ENCODE results near the gene PLPPR2. TPM values are rescaled to one million over a fixed set of nuclear protein-coding genes. Genes with fewer than 3 reads are reported as not detected.
"Not testable (repeated sequence)": the region's sequence is repeated elsewhere in the genome, so short reads cannot be mapped to it uniquely, and the experiment has no call there.

The PLPPR2 gene
- total and polyA plus RNA-seq, 2 experiments from 2014 or later, result 25.9 to 41.7 TPM

DNA sequence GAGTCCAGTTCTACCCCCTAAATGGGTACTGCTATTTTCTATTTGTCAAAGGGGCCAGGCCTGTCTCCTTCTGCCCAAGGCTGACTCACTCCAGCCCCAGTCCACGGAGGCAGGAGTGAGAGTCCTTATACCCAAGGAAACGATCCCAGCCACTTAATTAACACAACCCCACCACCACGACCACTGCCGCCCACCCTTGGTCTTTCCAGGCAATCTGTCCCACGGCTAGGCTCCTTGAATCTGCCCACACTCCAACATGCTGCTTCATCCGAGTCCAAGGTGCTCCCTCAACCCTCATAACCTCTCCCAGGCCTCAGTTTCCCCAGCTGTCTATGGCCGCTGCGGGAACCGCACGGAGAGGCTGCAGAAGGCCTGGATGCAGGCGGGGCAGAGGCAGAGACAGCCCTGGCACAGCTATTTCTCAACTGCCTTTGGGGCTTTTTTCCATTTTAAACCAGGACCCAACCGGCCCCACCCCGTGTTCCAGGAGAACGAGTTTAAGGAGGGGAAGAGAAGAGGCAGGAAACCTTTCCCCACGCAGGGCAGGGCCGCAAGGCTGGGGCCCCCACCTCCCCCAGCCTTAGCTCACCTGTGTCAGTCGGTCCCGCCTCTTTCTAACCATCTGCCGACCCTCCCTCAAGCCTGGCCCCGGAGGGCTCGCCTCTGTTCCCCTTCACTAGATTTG is 16.5 kb upstream of the PLPPR2 start:
- H3K79me2 ChIP-seq, result peaks cover 46% of the 10 kb centered on the region
- WGBS (ENCODE audit: low lambda C conversion rate, missing lambda C conversion rate), result 24% methylated on average over 21 of the region's 21 CpGs
- no peaks in the 10 kb centered on the region for H3K36me3 ChIP-seq (replicated peaks; ENCODE audit: insufficient read depth, low read depth)
- peak overlapping the region; percentile 83 for H3K27ac ChIP-seq
- TF ChIP-seq EZH2 (IDR thresholded peaks at IDR 0.05; ENCODE audit: borderline replicate concordance) (no peak), EZH2phosphoT487 (IDR thresholded peaks at IDR 0.05; ENCODE audit: low read depth, severe bottlenecking, unreplicated experiment) (no peak)
- TF ChIP-seq, protein P1, sequence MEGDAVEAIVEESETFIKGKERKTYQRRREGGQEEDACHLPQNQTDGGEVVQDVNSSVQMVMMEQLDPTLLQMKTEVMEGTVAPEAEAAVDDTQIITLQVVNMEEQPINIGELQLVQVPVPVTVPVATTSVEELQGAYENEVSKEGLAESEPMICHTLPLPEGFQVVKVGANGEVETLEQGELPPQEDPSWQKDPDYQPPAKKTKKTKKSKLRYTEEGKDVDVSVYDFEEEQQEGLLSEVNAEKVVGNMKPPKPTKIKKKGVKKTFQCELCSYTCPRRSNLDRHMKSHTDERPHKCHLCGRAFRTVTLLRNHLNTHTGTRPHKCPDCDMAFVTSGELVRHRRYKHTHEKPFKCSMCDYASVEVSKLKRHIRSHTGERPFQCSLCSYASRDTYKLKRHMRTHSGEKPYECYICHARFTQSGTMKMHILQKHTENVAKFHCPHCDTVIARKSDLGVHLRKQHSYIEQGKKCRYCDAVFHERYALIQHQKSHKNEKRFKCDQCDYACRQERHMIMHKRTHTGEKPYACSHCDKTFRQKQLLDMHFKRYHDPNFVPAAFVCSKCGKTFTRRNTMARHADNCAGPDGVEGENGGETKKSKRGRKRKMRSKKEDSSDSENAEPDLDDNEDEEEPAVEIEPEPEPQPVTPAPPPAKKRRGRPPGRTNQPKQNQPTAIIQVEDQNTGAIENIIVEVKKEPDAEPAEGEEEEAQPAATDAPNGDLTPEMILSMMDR (IDR thresholded peaks at IDR 0.05; ENCODE audit: poor library complexity), result no peak
- H3K27me3 ChIP-seq, result no peaks in the 10 kb centered on the region
- H2AFZ ChIP-seq, result peak overlapping the region; percentile 58
- H3K4me3 ChIP-seq, result peak overlapping the region; percentile 93
- peaks cover 4% of the 10 kb centered on the region for H4K20me1 ChIP-seq (ENCODE audit: insufficient read depth, poor library complexity, severe bottlenecking)
- no peaks in the 10 kb centered on the region for H3K9me2 ChIP-seq (replicated peaks; ENCODE audit: insufficient read depth)
- H3K9me3 ChIP-seq (ENCODE audit: low read depth), result no peaks in the 10 kb centered on the region
- H3K4me1 ChIP-seq (ENCODE audit: insufficient read depth), result peaks cover 5% of the 10 kb centered on the region
- DNase-seq (ENCODE audit: low spot score), result peak; percentile 40
- H3K4me2 ChIP-seq, result peak overlapping the region; percentile 89

DNA sequence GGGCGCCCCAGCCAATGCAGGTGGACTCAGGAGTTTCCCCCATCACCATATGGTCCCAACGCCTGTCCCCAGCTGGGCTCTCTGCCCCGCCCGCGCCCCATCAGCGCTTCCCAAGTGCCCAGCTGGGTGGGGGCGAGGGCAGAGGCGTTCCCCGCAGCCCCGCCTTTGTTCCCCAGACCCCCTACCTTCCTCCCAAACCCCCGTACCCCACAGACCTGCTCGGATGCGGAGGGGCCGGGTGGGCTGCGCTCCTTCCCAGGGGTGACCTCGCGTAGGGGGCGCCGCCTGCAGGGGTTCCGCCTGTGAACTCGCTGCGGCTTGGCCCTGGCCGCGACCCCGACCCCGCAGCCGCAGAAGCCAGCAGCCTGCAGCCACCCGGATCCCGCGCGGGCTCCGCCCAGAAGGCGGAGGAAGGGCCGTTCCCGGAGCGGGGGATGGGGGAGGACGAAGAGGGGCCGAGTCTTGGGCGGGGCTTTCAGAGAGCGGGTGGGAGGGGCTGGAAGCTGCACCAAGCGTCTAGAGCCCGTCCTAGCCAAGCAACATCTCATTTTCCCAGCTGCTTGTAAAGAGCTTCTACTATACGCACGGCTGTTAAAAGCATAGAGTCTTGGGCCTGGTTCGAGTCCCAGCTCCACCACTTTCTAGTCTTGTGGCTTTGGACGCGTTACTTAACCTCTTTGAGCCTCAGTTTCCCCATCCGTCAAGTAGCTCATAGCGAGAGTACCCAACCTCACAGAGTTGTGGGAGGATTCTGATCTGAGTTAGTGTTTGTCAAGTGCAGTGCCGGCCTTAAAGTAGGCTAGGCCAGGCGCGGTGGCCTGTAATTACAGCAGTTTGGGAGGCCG is 15.8 kb upstream of the PLPPR2 start, which contains the start of gene RAB3D:
Gene RAB3D (minus strand): TSS at position 404 of the 845 bp plus-strand sequence. CDS start 2,258 bp downstream, outside the sequence.
- H3K79me2 ChIP-seq, result peaks cover 46% of the 10 kb centered on the region
- no peaks in the 10 kb centered on the region for H3K27me3 ChIP-seq
- peak within 1 kb of the TSS; percentile 89 for H3K4me2 ChIP-seq
- peak within 1 kb of the TSS; percentile 58 for H2AFZ ChIP-seq
- no peaks in the 10 kb centered on the region for H3K9me2 ChIP-seq (replicated peaks; ENCODE audit: insufficient read depth)
- no peaks in the 10 kb centered on the region for H3K36me3 ChIP-seq (replicated peaks; ENCODE audit: insufficient read depth, low read depth)
- 12% methylated on average over 43 of the region's 53 CpGs for WGBS (ENCODE audit: low lambda C conversion rate, missing lambda C conversion rate)
- peaks cover 4% of the 10 kb centered on the region for H4K20me1 ChIP-seq (ENCODE audit: insufficient read depth, poor library complexity, severe bottlenecking)
- no peaks in the 10 kb centered on the region for H3K9me3 ChIP-seq (ENCODE audit: low read depth)
- H3K4me1 ChIP-seq (ENCODE audit: insufficient read depth), result peaks cover 5% of the 10 kb centered on the region
- no peak for TF ChIP-seq EZH2phosphoT487 (IDR thresholded peaks at IDR 0.05; ENCODE audit: low read depth, severe bottlenecking, unreplicated experiment)
- TF ChIP-seq, protein P1 (IDR thresholded peaks at IDR 0.05; ENCODE audit: poor library complexity), result no peak
- no peak for TF ChIP-seq EZH2 (IDR thresholded peaks at IDR 0.05; ENCODE audit: borderline replicate concordance)
- H3K27ac ChIP-seq, result peak within 1 kb of the TSS; percentile 83
- DNase-seq (ENCODE audit: low spot score), result peak; percentile 97
- H3K4me3 ChIP-seq, result peak within 1 kb of the TSS; percentile 93

DNA sequence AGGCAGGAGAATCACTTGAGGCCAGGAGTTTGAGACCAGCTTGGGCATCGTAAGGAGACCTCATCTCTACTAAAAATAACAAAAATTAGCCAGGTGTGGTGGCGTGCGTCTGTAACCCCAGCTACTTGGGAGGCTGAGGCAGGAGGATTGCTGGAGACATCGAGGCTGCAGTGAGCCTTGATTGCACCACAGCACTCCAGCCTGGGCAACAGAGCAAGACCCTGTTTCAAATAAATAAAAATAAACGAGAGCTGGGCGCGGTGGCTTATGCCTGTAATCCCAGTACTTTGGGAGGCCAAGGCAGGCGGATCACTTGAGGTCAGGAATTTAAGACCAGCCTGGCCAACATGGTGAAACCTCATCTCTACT is 15.1 kb upstream of the PLPPR2 start:
- H3K9me3 ChIP-seq (ENCODE audit: low read depth); H3K4me3 ChIP-seq; H3K4me1 ChIP-seq (ENCODE audit: insufficient read depth); H3K27me3 ChIP-seq; H4K20me1 ChIP-seq (ENCODE audit: insufficient read depth, poor library complexity, severe bottlenecking); DNase-seq (ENCODE audit: low spot score); H3K9me2 ChIP-seq (replicated peaks; ENCODE audit: insufficient read depth); H3K36me3 ChIP-seq (replicated peaks; ENCODE audit: insufficient read depth, low read depth): not testable (repeated sequence)
- Histone ChIP-seq H3K4me2 (peak overlapping the region; percentile 89), H3K79me2 (peaks cover 42% of the 10 kb centered on the region), H3K27ac (peak overlapping the region; percentile 54), H2AFZ (peak overlapping the region; percentile 53)
- 97% methylated on average over 8 of the region's 8 CpGs for WGBS (ENCODE audit: low lambda C conversion rate, missing lambda C conversion rate)

DNA sequence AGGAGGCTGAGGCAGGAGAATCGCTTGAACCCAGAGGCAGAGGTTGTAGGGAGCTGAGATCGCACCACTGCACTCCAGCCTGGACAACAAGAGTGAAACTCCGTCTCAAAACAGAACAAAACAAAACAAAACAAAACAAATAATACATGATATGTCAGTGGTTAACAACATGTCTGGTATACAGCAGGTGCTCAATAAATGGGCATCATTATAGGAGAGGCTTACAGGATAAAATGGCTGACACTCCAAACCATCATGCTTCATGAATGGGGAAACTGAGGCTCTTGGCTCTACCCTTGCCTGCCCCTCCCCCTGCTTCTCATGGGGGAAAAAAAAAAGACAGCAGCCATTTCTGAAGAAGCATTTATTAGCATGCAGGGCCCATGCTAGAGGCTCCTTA is 12.8 kb upstream of the PLPPR2 start:
- Histone ChIP-seq H3K4me3 (no peak overlapping the region), H3K9me2 (replicated peaks; ENCODE audit: insufficient read depth) (no peaks in the 10 kb centered on the region), H3K9me3 (ENCODE audit: low read depth) (no peaks in the 10 kb centered on the region), H2AFZ (no peak overlapping the region), H3K4me1 (ENCODE audit: insufficient read depth) (peaks cover 15% of the 10 kb centered on the region), H3K4me2 (no peak overlapping the region), H3K36me3 (replicated peaks; ENCODE audit: insufficient read depth, low read depth) (no peaks in the 10 kb centered on the region), H4K20me1 (ENCODE audit: insufficient read depth, poor library complexity, severe bottlenecking) (peaks cover 3% of the 10 kb centered on the region), H3K27me3 (no peaks in the 10 kb centered on the region), H3K79me2 (peaks cover 20% of the 10 kb centered on the region), H3K27ac (no peak overlapping the region)
- DNase-seq (ENCODE audit: low spot score), result no peak
- TF ChIP-seq, protein P1 (IDR thresholded peaks at IDR 0.05; ENCODE audit: poor library complexity), result no peak
- TF ChIP-seq EZH2phosphoT487 (IDR thresholded peaks at IDR 0.05; ENCODE audit: low read depth, severe bottlenecking, unreplicated experiment) (no peak), EZH2 (IDR thresholded peaks at IDR 0.05; ENCODE audit: borderline replicate concordance) (no peak)
- 94% methylated on average over 3 of the region's 3 CpGs for WGBS (ENCODE audit: low lambda C conversion rate, missing lambda C conversion rate)

All from hepatocyte (in vitro differentiated cells).